Sigmoid colon (tissue), 4 donors: Measurements from ENCODE around the gene MR1.

Experiments
- CTCF ChIP-seq, 4 experiments: fragments of 450-650 bp in 3 of 4; fragments of 200-600 bp in 1 of 4; IDR thresholded peaks; one replicate each; pipeline ENCODE4 v1.5.1; 2016 to 2019; ENCODE audit warnings: antibody characterized with exemption in 4 of 4, mild to moderate bottlenecking in 3 of 4, moderate library complexity in 2 of 4
- POLR2AphosphoS5 ChIP-seq, 4 donors: sonication (generic); formaldehyde crosslinking; IDR thresholded peaks; one replicate each; pipeline ENCODE4 v1.6.1; 2017; ENCODE audit warnings: antibody characterized with exemption in 4 of 4

DNA sequence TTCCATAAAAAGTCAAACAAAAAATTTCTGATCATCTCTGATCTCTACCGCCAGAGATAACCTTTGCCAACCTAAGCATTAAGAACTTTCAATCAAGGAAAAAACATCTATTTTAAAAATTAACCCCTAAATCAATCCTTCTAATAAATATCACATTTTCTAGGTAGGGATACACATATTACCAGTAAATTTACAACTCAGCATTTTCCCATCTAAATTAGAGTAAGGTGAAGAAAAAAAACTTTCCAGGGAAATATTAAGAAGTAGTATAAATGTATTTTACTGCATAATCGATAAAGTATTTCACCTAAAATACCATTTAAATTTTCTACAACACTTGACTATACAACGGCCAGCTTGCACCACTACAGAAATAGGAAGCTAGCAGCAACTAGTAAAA is 12.6 kb upstream of the MR1 start:
- no peak for TF ChIP-seq POLR2AphosphoS5 (IDR thresholded peaks at IDR 0.05)
- TF ChIP-seq CTCF (IDR thresholded peaks at IDR 0.05), result no peak
